WERI-Rb-1 (cell line): ENCODE measurements around the gene HP1BP3.
"Not testable (repeated sequence)": the region's sequence is repeated elsewhere in the genome, so short reads cannot be mapped to it uniquely, and the experiment has no call there.

ENCODE experiments used
- DNase-seq: peaks from one replicate; pipeline ENCODE4 v3.0.0-alpha.2; 2020
- H3K27ac ChIP-seq: fragments of 250-450 bp; sonication (Bioruptor Pico); 2 replicates; pipeline ENCODE4 v1.5.1; 2020; ENCODE audit warnings: mild to moderate bottlenecking, moderate library complexity
- H3K27me3 ChIP-seq: fragments of 250-450 bp; sonication (Bioruptor Pico); 2 replicates; pipeline ENCODE4 v1.5.1; 2021; ENCODE audit warnings: mild to moderate bottlenecking, low read depth, moderate library complexity; ENCODE audit not compliant: insufficient read depth, severe bottlenecking
- H3K36me3 ChIP-seq: fragments of 250-450 bp; sonication (Bioruptor Pico); 2 replicates; pipeline ENCODE4 v1.5.1; 2020; ENCODE audit warnings: mild to moderate bottlenecking, moderate library complexity
- H3K4me3 ChIP-seq: 2 replicates; pipeline ENCODE4 v1.5.1; 2011; ENCODE audit warnings: low read depth, mild to moderate bottlenecking, control low read depth, low read length
- H3K9me3 ChIP-seq: fragments of 250-450 bp; sonication (Bioruptor Pico); 2 replicates; pipeline ENCODE4 v1.5.1; 2021; ENCODE audit warnings: mild to moderate bottlenecking, moderate library complexity; ENCODE audit not compliant: severe bottlenecking
- TF ChIP-seq, protein P1 (sequence below): IDR thresholded peaks from 2 replicates; pipeline ENCODE4 v1.5.1; 2011; ENCODE audit warnings: low read depth, mild to moderate bottlenecking, control low read depth, inconsistent platforms, low read length

HP1BP3 gene

DNA sequence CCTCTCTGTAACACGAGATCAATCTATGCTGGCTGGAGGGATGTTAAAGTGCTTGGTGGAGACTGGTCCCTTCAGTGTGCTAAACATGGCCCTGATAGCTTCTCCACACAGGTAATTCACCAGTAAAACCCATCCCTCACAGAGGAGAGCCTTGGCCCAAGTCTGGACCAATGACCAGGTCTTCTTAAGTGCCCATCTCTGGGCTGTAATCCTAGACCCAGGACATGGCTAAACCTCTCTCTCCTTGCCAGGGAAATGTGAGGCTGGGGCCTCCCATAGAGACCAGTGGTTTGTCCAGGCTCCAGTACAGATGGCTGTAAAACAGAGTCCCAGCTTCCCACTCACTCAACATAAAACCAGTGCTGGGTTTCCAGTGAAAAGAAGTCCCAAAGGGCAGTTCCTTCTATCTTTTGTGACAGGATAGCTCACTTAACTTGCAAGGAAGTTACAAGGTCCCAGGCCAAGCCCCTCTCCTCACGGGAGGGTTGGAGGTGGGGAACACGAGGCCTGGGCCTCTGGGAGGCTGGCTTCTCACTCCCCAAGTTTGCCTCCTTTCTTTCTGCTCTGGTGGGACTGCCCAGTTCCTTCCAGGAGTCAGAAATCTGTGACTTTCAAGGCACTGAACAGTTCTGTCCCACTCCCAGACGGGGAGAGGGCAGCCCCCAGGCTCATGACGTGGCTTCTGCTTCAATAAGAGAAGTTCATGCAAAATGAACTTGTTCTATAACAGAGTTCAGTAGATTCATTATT is 67.1 kb downstream of the HP1BP3 start:
- no peak for DNase-seq
- H3K4me3 ChIP-seq, result no peak overlapping the region
- H3K9me3 ChIP-seq, result no peaks in the 10 kb centered on the region
- H3K36me3 ChIP-seq, result no peaks in the 10 kb centered on the region
- no peak overlapping the region for H3K27ac ChIP-seq
- H3K27me3 ChIP-seq, result no peaks in the 10 kb centered on the region
- TF ChIP-seq, protein P1, sequence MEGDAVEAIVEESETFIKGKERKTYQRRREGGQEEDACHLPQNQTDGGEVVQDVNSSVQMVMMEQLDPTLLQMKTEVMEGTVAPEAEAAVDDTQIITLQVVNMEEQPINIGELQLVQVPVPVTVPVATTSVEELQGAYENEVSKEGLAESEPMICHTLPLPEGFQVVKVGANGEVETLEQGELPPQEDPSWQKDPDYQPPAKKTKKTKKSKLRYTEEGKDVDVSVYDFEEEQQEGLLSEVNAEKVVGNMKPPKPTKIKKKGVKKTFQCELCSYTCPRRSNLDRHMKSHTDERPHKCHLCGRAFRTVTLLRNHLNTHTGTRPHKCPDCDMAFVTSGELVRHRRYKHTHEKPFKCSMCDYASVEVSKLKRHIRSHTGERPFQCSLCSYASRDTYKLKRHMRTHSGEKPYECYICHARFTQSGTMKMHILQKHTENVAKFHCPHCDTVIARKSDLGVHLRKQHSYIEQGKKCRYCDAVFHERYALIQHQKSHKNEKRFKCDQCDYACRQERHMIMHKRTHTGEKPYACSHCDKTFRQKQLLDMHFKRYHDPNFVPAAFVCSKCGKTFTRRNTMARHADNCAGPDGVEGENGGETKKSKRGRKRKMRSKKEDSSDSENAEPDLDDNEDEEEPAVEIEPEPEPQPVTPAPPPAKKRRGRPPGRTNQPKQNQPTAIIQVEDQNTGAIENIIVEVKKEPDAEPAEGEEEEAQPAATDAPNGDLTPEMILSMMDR, result no peak

DNA sequence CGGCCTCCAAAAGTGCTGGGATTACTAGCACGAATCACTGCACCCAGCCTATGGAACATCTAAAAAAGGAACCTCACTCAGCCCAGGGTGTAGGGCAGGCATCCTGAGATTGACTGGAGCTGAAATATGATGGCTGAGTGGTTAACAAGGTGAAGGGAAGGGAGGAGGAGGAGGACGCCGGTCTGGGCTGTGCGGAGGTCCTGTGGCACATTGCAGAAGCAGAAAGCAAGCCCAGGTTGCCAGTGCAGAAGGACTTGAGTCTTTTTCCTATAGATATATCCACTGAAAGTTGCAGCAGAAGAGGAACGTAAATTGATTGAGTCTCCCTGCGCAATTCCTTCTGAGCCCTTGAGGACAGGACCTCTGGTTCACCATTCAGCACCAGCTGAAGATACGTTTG is 67.8 kb downstream of the HP1BP3 start:
- Histone ChIP-seq H3K27ac (no peak overlapping the region), H3K27me3 (no peaks in the 10 kb centered on the region), H3K36me3 (no peaks in the 10 kb centered on the region), H3K9me3 (no peaks in the 10 kb centered on the region), H3K4me3 (no peak overlapping the region)
- DNase-seq, result no peak
- TF ChIP-seq, protein P1, result no peak

DNA sequence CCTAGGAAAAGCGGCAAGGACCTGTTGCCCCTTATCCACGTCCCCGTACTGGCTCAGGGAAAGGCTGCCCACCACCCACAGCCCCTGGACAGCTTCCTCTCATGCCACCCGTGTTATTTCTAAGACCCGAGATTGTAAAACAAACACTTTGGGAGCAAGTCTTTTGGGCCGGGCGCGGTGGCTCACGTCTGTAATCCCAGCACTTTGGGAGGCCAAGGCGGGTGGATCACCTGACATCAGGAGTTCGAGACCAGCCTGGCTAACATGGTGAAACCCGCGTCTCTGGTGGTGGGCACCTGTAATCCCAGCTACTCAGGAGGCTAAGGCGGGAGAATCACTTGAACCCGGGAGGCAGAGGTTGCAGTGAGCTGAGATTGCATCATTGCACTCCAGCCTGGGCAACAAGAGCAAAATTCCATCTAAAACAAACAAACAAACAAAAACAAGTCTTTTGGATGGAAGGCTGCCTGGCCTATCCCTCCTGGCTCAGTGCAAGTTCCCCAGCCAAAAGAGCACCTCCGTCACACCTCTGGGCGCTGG is 68.7 kb downstream of the HP1BP3 start:
- peak overlapping the region; percentile 34 for H3K4me3 ChIP-seq
- H3K27ac ChIP-seq, H3K36me3 ChIP-seq, H3K9me3 ChIP-seq, H3K27me3 ChIP-seq, DNase-seq: not testable (repeated sequence)

DNA sequence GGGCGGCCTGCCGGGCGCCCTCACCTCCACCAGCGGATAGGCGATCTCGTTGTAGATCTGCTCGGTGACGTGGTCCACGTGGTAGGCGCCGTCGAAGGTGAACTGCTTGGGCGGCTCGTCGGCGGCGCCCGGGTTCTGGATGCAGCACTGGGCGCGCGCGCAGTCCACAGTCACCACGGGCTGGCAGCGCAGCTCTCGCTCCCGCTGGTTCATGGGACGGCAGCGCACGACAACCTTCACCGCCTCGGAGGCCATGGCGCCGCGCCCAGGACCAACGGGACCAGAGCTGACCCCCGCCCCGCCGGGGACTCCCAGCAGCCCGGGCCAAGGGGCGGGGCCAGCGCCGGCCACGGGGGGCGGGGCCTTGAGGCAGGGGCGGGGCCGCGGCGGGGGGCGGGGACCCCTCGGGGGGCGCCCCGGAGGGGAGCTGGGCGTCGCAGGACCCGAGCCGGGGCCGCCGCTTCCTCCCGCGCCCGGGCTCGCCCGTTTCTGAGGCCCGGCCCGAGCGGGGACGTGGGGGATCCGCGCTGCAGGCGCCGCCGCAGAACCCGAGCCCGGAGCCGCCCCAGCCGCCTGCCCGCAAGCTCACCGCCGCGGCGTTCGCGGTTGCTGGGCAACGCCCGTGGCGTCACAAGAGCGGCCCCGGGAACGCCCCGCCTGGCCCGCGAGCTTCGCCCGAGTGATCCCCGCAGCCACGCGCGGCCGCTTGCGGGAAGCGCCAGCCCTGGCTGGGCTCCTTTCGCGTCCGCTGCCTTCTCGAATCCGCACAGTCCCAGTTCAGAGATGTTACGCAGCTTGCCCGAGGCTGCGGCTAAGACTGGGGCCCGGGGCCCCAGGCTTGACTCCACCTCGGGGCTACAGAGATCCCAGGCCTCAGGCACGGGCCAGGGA is 69.4 kb downstream of the HP1BP3 start, which contains the start of gene KIF17:
KIF17 (minus strand) TSS at position 556 of the 891 bp plus-strand sequence; CDS start at position 255, 301 bp downstream.
- no peaks in the 10 kb centered on the region for H3K36me3 ChIP-seq
- no peaks in the 10 kb centered on the region for H3K27me3 ChIP-seq
- TF ChIP-seq, protein P1, result no peak
- H3K9me3 ChIP-seq, result no peaks in the 10 kb centered on the region
- H3K4me3 ChIP-seq, result peak within 1 kb of the TSS; percentile 43
- peak; percentile 73 for DNase-seq
- H3K27ac ChIP-seq, result no peak within 1 kb of the TSS

DNA sequence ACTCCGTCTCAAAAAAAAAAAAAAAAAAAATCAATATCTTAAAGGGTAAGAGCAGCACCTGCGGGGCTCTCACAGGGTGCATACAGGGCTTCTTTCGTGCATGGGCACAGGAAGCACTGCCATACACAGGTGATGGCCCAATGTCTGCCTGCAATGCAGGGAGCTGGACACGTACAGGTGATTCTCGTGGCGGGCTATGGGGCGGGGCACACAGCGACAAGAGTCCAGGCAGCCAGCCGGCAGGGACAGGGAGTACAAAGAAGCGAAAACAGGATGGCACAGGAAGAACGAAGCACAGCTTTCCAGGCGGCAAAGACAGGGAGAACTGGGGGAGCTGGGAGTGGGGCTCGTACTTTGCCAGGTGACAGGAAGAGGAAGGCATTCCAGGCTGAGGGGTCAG is 70.9 kb downstream of the HP1BP3 start:
- TF ChIP-seq, protein P1, result no peak
- no peaks in the 10 kb centered on the region for H3K27me3 ChIP-seq
- no peaks in the 10 kb centered on the region for H3K36me3 ChIP-seq
- no peak overlapping the region for H3K4me3 ChIP-seq
- no peak overlapping the region for H3K27ac ChIP-seq
- no peaks in the 10 kb centered on the region for H3K9me3 ChIP-seq
- no peak for DNase-seq

DNA sequence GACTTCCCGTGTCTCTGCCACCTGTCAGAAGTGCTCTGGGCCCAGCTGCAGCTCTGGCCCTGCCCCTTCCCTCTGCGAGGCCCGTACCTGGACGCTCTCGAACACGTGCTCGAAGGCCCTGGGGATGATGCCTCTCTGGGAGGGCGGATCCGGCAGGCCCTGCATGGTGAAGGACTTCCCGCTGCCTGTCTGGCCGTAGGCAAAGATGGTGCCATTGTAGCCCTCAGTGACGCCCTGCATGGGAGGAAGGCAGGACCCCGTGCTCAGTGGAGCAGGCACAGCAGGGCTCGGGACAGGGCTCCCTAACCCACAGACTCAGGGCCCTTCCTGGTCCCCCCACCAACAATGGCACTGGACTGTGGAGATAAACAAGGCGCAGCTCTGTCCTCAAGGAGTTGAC is 71.7 kb downstream of the HP1BP3 start:
- Histone ChIP-seq H3K27me3 (no peaks in the 10 kb centered on the region), H3K4me3 (no peak overlapping the region), H3K36me3 (no peaks in the 10 kb centered on the region), H3K27ac (no peak overlapping the region), H3K9me3 (no peaks in the 10 kb centered on the region)
- no peak for DNase-seq
- TF ChIP-seq, protein P1, result no peak
